Measurements from ENCODE around the gene ZNF574.

The ZNF574 gene

DNA sequence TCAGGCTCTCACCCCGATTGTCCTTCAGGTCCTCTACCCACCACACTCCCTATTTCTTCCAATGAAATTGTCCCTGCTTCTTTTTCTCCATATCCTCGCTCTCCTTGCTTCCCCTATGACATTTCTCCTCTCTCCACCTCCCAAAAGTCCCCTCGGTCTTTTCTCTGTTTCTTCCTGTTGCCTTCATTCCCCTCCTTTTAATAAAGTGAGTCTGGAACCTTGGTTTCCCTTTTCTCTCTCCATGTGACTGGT, 676 bp upstream of the ZNF574 start:
- TF ChIP-seq, protein P1, sequence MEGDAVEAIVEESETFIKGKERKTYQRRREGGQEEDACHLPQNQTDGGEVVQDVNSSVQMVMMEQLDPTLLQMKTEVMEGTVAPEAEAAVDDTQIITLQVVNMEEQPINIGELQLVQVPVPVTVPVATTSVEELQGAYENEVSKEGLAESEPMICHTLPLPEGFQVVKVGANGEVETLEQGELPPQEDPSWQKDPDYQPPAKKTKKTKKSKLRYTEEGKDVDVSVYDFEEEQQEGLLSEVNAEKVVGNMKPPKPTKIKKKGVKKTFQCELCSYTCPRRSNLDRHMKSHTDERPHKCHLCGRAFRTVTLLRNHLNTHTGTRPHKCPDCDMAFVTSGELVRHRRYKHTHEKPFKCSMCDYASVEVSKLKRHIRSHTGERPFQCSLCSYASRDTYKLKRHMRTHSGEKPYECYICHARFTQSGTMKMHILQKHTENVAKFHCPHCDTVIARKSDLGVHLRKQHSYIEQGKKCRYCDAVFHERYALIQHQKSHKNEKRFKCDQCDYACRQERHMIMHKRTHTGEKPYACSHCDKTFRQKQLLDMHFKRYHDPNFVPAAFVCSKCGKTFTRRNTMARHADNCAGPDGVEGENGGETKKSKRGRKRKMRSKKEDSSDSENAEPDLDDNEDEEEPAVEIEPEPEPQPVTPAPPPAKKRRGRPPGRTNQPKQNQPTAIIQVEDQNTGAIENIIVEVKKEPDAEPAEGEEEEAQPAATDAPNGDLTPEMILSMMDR (IDR thresholded peaks at IDR 0.05) = no peak
- Histone ChIP-seq H3K4me3 (peak overlapping the region; percentile 82), H3K27ac (peak overlapping the region; percentile 85 to 95)
- no peak for DNase-seq (ENCODE audit: low spot score)

DNA sequence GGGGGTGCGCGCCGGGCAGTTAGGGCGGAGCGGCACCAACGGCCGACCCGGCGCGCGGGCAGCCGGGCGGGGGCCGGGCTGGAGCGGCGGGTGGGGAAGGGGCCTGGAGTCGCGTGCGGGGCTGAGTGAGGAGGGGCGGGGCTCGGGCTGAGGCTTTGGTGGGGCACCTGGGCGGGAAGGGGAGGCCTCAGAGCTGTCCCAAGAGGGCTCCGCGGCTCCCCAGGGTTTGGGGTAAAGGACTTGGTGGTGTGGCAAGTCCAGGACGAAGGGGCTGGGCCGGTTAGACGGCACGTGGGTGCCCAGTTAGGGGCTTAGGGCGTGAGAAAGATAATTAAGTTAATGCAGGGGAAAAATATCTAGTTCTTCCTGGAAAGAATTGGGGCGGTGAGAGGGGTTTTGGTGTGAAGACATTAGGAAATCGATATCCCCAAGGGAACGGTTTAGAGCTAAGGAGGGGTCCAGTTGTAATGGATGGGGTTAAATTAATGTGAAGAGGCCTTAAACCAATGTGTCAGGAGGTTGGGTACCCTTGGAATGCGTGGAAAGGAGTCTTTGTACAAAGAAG, 496 bp downstream of the ZNF574 start:
- Histone ChIP-seq H3K27ac (peak overlapping the region; percentile 75 to 99), H3K4me3 (peak overlapping the region; percentile 100)
- DNase-seq (ENCODE audit: low spot score) = no peak
- TF ChIP-seq, protein P1 (IDR thresholded peaks at IDR 0.05) = no peak

DNA sequence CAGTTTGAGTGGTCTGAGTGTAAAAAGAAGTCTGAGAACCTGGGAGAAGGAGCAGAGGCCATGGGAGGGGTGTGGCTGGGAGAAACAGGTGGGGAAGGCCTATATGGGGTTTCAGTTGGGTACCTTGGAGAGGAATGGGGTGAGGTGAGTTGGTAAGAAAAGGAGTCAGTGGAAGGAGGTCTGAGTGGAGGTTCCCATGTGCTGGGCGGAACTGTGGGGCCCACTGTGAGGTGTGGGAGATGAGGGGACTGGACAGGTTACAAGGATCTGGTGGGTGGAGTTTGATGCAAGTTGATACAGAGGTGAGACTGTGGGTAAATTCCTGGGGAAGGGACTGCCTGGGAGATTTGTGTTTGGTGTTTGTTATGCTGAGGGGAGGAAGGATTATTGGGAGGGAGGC, 2.1 kb downstream of the ZNF574 start:
- TF ChIP-seq, protein P1 (IDR thresholded peaks at IDR 0.05) = no peak
- peak overlapping the region; percentile 3 for H3K4me3 ChIP-seq
- H3K27ac ChIP-seq = no peak overlapping the region
- DNase-seq (ENCODE audit: low spot score) = no peak

DNA sequence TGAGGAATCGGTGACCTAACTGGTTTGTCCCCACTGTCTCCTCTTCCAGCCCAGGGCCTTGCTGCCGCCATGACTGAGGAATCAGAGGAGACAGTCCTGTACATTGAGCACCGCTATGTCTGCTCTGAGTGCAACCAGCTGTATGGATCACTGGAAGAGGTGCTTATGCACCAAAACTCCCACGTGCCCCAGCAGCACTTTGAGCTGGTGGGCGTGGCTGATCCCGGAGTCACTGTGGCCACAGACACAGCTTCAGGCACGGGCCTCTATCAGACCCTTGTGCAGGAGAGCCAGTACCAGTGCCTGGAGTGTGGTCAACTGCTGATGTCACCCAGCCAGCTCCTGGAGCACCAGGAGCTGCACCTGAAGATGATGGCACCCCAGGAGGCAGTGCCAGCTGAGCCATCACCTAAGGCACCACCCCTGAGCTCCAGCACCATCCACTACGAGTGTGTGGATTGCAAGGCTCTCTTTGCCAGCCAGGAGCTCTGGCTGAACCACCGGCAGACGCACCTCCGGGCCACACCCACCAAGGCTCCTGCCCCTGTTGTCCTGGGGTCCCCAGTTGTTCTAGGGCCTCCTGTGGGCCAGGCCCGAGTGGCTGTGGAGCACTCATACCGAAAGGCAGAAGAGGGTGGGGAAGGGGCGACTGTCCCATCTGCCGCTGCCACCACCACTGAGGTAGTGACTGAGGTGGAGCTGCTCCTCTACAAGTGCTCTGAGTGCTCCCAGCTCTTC, 2.7 kb downstream of the ZNF574 start:
- TF ChIP-seq, protein P1 (IDR thresholded peaks at IDR 0.05) = no peak
- Histone ChIP-seq H3K27ac (no peak overlapping the region), H3K4me3 (no peak overlapping the region)
- DNase-seq (ENCODE audit: low spot score) = no peak

DNA sequence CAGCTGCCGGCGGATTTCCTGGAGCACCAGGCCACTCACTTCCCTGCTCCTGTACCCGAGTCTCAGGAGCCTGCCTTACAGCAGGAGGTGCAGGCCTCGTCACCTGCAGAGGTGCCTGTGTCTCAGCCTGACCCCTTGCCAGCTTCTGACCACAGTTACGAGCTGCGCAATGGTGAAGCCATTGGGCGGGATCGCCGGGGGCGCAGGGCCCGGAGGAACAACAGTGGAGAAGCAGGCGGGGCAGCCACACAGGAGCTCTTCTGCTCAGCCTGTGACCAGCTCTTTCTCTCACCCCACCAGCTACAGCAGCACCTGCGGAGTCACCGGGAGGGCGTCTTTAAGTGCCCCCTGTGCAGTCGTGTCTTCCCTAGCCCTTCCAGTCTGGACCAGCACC, 3.3 kb downstream of the ZNF574 start:
- Histone ChIP-seq H3K27ac (no peak overlapping the region), H3K4me3 (no peak overlapping the region)
- DNase-seq (ENCODE audit: low spot score) = no peak
- TF ChIP-seq, protein P1 (IDR thresholded peaks at IDR 0.05) = no peak

DNA sequence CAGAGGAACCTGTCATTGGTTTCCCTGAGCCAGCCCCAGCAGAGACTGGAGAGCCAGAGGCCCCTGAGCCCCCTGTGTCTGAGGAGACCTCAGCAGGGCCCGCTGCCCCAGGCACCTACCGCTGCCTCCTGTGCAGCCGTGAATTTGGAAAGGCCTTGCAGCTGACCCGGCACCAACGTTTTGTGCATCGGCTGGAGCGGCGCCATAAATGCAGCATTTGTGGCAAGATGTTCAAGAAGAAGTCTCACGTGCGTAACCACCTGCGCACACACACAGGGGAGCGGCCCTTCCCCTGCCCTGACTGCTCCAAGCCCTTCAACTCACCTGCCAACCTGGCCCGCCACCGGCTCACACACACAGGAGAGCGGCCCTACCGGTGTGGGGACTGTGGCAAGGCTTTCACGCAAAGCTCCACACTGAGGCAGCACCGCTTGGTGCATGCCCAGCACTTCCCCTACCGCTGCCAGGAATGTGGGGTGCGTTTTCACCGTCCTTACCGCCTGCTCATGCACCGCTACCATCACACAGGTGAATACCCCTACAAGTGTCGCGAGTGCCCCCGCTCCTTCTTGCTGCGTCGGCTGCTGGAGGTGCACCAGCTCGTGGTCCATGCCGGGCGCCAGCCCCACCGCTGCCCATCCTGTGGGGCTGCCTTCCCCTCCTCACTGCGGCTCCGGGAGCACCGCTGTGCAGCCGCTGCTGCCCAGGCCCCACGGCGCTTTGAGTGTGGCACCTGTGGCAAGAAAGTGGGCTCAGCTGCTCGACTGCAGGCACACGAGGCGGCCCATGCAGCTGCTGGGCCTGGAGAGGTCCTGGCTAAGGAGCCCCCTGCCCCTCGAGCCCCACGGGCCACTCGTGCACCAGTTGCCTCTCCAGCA, 4.2 kb downstream of the ZNF574 start:
- Histone ChIP-seq H3K27ac (no peak overlapping the region), H3K4me3 (no peak overlapping the region)
- TF ChIP-seq, protein P1 (IDR thresholded peaks at IDR 0.05) = no peak
- peak; percentile 63 for DNase-seq (ENCODE audit: low spot score)
